ENCODE results near the gene TC2N.
"Not testable (repeated sequence)": the region's sequence is repeated elsewhere in the genome, so short reads cannot be mapped to it uniquely, and the experiment has no call there.

TC2N gene

DNA sequence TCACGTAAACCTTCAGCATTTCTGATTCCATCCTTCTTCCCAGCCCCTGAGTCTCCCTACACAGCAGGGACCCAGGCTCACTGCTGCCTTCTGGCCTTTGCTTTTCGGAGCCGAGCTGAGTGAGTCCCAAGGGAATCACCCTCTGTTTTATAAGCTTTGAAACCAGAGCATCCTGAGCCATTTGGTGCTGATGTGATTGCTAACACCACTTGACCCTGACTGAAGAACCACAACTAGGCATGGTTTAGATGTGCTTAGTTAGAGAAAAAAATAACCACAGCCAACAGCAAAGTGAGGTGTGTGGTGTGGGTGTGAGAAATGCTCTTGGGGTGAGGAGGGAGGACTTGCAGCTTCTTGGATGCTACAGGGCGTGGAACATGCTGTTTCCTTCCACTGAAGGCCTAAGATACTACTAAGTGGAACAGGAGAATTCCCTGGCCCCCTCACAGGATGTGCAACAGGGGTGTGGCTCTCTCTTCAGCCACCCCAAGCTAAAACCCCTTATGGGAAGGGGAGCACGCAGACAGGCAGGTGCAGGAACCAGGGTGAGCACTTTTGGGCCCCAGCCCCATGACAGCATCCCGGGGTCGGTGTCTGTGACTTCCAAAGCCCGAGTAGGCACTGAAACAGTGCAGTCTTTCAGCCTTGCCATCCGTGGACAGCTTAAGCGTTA, at the start of gene TC2N:
Gene TC2N (minus strand): TSS at position 221 of the 673 bp plus-strand sequence. CDS start 53,767 bp downstream, outside the sequence.
- DNase-seq (ENCODE audit: low read depth in 2 of 2): no peak

DNA sequence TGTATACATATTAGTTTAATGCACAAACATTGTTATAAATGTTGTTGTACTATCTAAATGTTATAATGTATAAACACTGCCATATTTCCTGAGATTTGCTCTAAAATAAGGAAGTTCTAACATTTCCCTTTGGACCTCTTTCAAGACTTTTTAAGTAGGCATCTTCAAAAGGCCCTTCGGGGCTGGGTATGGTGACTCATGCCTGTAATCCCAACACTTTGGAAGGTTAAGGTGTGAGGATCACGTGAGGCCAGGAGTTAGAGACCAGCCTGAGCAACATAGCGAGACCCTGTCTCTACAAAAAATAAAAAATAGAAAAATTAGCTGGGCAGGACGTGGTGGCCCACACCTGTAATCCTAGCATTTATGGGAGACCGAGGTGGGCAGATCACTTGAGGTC, 44.7 kb upstream of the TC2N start:
- no peak for DNase-seq (ENCODE audit: low read depth in 2 of 2)

DNA sequence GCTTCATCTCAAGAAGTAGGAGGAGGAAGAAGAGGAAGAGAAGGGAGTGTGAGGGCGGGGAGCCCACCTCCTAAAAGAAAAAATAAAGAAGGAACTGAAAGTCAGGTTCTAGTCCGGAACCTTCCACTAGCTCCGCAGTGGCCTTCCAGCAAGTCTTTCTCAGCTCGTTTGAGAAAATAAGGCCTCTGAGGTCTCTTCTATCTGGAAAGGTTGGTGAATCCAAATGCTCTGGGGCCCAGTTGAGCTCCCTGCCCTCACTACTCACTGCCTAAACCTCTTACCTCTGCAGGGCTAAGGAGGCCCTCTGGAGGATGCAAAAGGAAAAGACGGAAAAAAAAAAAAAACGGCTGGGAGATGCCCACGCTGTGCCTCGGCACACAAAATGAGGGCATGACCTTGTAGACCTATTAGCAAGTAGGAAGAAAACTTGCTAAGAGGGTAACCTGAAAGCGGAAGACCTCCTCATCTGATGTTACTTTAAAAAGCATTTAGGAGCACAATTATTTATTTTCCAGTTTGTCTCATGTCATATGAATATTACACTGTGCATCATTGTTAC, 44.2 kb upstream of the TC2N start:
- peak; percentile 7 to 16 for DNase-seq (ENCODE audit: low read depth in 2 of 2)

DNA sequence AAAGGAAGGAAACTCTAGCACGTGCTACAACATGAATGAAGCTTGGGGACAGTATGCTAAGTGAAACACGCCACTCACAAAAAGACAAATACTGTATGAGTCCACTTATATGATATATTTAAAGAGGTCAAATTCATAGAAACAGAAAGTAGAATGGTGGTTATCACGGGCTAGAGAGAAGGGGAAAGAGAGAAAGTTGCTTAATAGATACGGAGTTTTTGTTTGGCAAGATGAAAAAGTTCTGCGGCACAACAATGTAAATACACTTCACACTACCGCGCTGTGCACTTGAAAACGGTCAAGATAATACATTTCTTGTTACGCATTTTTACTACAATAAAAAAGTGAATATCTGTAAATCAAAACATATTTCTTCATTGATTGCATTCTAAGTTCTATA, 42.9 kb upstream of the TC2N start:
- DNase-seq (ENCODE audit: low read depth in 2 of 2): no peak

DNA sequence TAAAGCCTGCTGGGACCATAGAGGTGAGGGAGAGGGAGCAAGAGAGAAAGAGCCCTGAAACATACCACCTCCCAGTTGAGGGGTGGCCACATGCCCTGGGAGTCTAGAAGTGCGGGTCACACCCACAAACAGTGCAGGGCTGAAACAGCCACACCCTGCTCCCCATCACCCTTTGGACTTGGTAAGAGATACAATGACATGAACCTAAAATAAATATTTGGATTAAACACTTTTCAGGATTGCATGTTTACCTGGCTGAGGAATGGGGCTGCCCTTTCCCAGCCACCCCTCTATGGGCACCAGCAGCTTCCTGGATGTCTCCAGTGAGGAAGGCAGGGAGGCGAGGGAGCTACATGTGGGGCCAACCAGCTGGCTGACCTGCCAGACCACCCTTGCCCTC, 39.0 kb upstream of the TC2N start:
- no peak for DNase-seq (ENCODE audit: low read depth in 2 of 2)

DNA sequence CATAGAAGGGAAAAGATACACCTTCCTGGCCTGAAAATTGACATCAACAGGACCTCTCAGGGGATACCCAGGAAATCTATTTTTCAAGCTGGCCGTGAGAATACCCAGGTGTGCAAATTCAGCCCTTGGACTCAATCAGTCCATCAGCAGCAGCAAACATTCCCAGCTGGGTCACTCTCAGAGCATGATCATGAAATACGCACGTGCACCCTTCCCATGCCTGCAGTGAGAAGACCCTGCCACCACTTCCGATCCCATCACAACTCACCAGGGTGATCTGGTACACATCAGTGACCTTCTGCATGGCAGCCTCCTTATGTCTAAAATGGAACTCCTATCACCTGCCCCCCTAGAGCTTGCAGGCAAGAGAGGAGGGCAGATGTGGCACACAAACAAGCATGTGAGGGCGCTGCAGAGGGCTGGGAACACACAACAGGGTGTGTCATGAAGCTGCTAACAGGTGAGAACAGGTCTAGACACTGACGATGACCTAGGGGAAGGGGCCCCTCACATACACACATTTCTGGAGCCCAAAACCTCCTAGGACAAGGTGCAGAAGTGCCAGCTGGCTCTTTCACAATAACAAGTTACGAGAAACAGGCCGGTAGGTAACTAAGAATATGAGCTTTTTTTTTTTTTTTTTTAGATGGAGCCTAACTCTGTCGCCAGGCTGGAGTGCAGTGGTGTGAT, 37.8 kb upstream of the TC2N start:
- DNase-seq (ENCODE audit: low read depth in 2 of 2): no peak

DNA sequence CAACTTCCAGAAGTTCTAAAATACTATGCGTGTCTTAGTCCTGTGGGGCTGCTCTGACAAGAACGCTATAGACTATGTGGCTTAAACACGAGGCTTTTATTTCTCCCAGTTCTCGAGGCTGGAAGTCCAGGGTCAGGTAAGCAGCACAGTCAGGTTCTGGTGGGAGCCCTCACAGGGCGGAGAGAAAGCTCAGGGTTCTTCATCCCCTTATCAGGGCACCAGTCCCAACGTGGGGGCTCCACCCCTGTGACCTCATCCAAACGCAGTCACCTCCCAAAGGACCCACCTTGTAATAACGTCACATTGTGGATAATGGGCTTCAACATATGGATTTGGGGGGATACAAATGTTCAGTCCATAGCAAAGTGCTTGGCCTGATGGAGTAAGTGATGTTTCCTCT, 37.1 kb upstream of the TC2N start:
- DNase-seq (ENCODE audit: low read depth in 2 of 2): no peak

DNA sequence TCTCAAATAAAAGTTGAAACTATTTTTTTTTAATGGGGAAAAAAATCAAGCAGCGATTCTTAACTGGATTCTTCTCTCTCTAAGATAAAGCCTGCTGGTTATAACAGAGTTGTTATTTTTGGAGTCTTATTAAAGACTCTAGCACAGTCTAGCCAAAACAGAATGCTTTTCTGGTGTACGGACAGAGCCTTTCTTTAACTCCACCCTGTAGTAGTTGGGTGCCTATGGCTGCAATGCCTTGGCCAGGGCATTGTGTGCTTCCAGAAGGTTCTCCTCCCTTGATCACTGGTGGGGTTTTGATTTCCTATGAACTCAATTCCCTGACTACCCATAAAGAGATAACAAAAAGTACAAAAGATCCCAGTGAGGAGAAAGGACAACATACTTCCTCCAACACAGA, 35.7 kb upstream of the TC2N start:
- no peak for DNase-seq (ENCODE audit: low read depth in 2 of 2)

DNA sequence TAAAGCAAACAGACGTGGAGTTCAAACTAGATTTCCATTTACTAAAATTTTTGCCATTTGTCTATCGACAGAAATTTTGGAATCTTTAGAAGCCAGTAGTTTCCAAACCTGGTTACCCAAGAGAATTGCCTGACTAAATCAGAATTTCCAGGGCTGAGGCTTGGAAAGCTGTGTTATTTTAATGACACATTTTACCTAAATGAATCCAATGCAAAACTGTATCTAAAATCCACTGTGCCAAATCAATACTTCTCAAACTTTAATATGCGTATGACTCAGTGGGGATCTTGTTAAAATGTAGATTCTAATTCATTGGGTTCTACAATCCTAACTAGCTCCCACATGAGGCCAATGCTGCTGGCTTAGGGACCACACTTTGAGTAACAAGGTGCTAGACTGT, 35.0 kb upstream of the TC2N start:
- no peak for DNase-seq (ENCODE audit: low read depth in 2 of 2)

DNA sequence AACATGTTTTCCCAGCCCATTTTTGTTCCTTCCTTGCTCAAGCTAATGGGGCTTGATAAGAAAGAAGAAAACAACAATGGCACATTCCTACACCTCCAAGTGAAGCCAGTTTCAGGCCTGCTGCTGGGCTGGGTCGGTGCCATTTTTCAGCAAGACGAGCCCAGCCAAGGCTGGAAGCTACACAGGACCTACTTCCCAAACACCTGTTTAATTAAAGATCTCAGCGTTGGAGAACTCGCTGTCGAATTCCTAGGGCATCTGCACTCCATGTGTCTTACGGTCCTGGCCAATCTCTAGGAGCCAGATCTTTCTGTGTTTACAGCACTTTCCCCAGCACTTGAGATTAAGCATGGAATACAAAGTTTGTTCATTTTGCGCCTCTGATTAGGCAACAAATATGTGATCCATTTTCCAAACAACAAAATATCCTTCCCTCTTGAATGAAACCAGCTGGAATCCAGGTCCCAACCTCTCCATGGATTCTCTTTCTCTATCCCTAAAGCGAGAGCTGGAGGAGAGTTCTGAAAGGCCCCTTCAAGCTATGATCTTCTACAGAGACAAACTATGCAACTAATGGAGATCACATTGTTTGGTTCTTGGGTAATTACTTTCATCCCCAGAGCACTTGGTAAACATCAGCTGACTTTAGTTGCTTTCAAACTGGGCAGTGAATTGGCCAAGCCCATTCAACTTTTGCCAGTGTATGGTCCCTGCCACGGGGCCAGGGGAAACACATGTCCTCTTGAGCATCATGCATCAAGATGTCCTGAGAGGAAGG, 34.3 kb upstream of the TC2N start:
- no peak for DNase-seq (ENCODE audit: low read depth in 2 of 2)

DNA sequence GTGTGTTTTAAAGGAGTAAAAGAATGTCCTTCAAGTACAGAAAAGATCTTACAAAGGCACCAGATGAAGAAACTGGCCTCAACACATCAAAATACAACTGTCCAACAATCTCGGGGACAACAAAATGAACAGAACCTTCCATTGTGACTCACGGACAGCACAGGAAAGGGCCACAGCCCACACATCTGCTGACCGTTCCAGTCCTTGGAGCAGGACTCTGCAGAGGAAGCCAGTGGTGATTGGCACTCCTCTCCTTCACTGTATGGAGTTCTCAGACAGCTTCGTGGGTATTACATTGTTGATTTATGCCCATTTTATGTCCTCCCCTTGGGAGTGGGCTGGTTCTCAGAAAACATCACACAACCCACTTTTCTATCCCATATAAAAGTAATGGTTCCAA, 32.5 kb upstream of the TC2N start:
- no peak for DNase-seq (ENCODE audit: low read depth in 2 of 2)

DNA sequence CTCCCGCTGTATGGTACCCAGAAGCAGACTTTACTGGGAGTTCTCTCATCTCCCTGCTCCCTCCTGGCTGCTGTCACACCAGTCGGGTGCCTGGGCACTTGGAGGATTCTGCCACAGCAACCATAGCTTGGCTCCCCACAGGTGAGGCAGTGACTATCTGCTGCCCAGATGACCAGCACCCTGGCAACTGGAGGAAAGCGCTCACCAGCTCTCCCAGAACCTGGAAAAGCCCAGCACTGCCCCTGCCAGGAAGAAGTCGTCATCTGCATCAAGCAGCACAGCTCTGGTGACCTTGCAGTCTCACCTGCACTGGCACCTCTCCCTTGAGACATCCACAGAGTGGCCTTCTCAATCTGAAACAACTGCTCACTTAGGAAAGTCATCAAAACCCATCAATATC, 31.9 kb upstream of the TC2N start:
- no peak for DNase-seq (ENCODE audit: low read depth in 2 of 2)

DNA sequence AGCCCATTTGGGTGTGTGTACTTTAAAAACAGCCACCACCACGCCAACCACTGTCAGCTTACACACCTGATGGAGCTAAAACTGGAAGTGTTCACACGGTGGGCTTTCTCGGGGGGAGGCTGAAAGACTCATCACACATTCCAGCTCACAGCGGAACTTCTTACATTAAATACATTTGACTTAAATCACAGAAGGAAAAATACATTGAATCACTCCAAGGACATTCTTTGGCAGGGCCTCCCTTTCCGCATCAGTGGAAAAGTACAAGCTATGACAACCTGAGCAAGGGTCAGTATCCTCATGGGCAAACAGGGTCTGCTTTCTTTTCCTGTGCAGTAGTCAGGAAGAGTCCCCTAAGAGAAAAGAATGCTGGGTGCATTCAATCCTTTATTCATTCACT, 31.0 kb upstream of the TC2N start:
- no peak for DNase-seq (ENCODE audit: low read depth in 2 of 2)

DNA sequence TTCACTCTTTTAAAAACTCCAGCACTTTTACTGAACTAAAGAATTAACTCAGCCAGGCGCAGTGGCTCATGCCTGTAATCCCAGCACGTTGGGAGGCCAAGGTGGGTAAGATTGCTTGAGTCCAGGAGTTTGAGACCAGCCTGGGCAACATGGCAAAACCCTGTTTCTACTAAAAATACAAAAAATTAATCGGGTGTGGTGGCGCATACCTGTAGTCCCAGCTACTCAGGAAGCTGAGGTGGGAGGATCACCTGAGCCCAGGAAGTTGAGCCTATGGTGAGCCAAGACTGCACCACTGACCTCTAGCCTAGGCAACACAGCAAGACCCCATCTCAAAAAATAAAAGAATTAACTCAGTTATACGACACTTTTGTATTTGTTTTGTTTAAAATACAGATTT, 30.4 kb upstream of the TC2N start:
- not testable (repeated sequence) for DNase-seq (ENCODE audit: low read depth in 2 of 2)

DNA sequence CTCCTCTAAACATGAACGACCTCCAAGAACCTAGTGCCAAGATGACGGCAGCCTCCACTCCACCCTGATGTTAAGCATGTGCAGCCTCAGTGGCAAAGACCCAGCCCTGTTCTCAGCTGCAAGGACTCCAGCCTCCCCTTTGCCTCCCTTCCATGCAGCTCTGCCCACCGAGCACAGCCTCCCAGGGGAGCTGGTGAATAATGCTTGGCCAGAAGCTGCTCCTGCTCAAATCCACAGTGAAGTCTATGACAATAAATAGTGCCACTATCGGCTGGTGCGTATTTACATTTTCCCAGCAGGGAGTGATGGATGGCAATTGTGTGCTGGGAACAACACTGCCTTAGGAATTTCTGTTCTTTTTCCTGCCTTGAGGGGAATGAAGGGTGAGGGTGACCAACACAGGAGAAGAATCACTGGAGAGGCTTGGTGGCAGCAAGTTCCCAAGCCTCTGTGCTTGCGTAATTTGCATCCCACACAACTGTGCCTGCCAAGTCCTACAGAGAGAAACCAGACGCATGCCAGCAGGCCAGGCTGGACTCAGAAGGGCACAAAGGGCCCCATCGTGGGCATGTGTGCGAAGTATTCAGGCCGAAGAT, 29.9 kb upstream of the TC2N start:
- DNase-seq (ENCODE audit: low read depth in 2 of 2): no peak

DNA sequence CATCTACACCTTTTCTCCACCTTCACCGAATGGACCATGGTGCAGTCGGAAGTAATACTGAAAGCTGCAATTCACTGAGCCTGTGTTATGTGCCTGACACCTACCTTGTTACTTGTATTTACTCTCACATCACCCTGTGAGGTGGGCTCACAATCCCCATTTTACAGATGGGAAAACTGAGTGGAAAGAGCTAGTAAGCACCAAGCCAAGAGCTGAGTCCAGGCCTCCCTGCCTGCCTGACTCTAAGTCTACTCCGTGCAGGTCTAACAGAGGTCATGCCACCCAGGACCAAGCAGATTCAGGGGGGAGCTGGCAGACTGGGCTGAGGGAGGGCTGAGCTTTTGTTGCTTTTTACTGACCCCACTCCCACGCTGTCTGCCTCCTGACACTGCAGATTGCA, 29.1 kb upstream of the TC2N start:
- no peak for DNase-seq (ENCODE audit: low read depth in 2 of 2)

DNA sequence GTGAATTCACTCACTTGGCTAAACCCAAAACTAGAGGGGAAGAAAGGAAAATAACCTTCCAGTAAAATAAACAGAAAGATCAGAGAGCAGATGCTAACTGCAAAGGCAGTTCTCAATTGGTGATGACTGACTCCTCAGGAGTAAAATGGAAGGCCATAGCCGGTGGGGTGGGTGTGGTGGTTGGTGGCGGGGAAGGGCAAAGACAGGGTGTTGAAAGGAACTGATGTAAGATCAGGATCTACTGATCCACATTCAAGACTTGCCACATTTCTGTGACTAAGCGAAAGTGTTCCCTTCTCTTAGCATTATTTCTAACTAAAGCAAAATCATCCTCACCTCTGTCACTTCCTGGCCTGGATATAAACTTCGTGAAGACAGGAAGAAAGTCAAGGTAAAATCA, 26.3 kb upstream of the TC2N start:
- DNase-seq (ENCODE audit: low read depth in 2 of 2): no peak

DNA sequence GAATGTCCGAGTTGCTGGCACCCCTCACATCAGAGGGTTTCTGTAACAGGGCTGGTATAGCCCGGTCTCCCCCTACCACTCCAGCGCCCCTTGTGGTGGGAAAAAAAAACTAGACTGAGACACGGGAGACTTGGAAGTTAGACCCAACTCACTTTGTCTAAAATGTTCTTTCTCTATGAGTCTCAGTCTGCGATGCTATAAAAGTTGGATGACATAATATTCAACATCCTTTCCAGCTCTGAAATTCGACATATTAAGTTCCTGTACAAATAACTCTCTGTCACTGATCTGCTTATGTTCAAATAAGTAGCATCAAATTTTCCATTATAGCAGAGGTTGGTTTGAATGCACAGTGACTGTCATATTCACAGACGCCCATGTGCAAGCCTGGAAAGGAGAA, 25.7 kb upstream of the TC2N start:
- DNase-seq (ENCODE audit: low read depth in 2 of 2): no peak

DNA sequence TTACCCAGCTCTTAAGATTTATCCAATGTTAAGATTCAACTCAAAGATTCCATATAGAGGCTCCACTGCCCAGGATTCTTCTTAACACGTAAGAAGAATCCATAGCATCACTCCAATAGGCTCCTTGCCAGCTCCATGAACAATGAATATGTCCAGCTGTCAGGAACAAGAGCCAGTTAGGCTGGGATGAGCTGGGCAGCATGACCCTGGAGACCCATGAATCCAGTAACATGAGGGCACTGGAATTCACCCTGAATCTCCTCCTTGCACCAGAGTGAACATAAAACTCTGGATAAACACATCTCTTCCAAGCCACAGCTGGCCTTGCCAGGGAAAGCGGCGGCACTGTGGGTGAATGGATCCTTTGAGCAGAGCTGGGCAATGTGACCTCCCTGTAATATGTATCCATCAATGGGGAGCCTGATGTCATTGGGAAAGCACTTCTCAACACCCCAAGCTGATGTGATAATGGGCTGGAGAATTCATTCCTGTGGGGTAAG, 24.4 kb upstream of the TC2N start:
- no peak for DNase-seq (ENCODE audit: low read depth in 2 of 2)

DNA sequence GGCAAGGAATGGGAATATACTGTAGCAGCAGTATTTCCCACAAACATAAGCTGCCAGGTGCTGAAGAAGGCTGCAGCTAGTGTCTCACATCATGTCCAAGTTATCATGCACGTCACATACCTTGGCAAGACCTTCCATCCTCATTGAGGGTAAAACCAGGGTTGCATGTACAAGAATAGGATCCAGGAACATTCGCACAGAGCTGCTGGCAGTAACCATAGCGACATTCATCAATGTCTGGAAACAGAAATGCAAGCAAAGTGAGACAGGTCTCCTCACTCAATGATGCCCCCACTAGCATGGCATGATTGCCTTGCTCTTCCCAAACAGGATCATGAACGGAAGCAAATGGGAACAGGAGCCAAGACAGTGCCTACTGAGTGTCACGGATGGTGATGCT, 23.8 kb upstream of the TC2N start:
- DNase-seq (ENCODE audit: low read depth in 2 of 2): no peak

DNA sequence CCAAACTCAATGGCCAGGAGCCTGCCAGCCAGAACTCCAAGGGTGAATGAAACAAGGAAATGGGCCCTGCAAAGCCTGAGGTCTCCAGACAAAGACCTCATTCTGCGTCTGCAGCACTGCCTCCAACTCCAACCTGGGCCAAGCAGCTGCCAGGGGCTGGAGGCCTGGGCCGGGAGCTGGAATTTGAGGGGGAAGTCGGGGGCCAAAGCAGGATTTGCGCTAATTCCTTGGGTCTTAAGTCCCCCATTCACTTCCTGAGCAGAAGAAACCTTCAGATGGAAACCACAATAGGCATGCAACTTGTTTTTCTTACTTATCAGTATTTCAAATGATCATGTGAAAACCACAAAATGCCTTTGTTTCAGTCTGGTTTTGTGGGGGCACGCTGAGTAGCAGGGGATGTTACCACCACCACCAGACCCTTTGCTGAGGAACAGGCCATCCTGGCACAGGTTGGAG, 23.0 kb upstream of the TC2N start:
- DNase-seq (ENCODE audit: low read depth in 2 of 2): no peak
